Rectal smooth muscle tissue (tissue), 1 donor: ENCODE results near the gene APOC3.
"Not testable (repeated sequence)": the region's sequence is repeated elsewhere in the genome, so short reads cannot be mapped to it uniquely, and the experiment has no call there.

ENCODE experiments used
- H3K27ac ChIP-seq: one replicate; pipeline ENCODE4 v1.7.0; 2013; ENCODE audit warnings: low read depth, low read length, inconsistent platforms
- H3K27me3 ChIP-seq: one replicate; pipeline ENCODE4 v1.7.0; 2013; ENCODE audit warnings: low read length; ENCODE audit not compliant: control insufficient read depth, insufficient read depth
- H3K36me3 ChIP-seq: one replicate; pipeline ENCODE4 v1.7.0; 2013; ENCODE audit warnings: low read length; ENCODE audit not compliant: control insufficient read depth, insufficient read depth
- H3K4me1 ChIP-seq: one replicate; pipeline ENCODE4 v1.7.0; 2013; ENCODE audit warnings: low read length; ENCODE audit not compliant: control insufficient read depth, insufficient read depth
- H3K4me3 ChIP-seq: one replicate; pipeline ENCODE4 v1.7.0; 2013; ENCODE audit warnings: low read length
- H3K9ac ChIP-seq: one replicate; pipeline ENCODE4 v1.7.0; 2013; ENCODE audit warnings: low read length

Gene APOC3

DNA sequence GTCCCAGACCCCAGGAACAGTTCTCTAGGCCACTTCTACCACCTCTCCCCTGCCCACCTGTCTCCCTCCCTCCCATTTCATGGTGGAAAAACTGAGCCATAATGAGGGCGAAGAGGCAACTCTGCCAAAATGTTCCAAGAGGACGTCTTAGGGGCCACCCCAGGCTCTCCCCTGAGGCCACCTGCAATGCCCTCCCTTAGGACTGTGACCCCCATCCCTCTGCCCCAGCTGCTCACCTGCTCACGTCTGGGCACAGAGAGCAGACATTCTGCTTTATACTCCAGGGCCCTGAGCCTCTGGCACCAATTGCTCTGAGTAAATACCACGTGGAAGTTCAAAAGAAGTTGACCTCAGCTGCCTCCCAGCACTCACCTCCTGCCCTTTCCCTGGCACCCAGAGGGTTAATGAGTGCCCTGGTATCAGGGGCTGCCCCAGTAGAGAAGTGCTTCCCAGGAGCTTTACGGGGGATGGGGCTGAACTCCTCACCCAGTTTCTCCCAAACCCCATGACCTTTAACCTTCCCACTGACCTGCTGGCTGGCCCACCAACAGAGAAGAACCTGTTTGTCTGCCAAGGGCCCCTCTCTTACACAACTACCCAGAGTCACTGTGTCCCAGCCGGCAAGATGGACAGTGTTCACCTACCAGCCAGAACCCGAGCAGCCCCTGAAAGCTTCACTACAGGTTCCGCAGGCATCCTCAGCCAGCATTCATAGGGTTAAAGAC lies 37.4 kb upstream of the APOC3 start:
- no peak overlapping the region for H3K9ac ChIP-seq
- no peaks in the 10 kb centered on the region for H3K27me3 ChIP-seq
- no peak overlapping the region for H3K4me3 ChIP-seq
- H3K27ac ChIP-seq: no peak overlapping the region
- H3K36me3 ChIP-seq: no peaks in the 10 kb centered on the region
- H3K4me1 ChIP-seq: peaks cover 3% of the 10 kb centered on the region

DNA sequence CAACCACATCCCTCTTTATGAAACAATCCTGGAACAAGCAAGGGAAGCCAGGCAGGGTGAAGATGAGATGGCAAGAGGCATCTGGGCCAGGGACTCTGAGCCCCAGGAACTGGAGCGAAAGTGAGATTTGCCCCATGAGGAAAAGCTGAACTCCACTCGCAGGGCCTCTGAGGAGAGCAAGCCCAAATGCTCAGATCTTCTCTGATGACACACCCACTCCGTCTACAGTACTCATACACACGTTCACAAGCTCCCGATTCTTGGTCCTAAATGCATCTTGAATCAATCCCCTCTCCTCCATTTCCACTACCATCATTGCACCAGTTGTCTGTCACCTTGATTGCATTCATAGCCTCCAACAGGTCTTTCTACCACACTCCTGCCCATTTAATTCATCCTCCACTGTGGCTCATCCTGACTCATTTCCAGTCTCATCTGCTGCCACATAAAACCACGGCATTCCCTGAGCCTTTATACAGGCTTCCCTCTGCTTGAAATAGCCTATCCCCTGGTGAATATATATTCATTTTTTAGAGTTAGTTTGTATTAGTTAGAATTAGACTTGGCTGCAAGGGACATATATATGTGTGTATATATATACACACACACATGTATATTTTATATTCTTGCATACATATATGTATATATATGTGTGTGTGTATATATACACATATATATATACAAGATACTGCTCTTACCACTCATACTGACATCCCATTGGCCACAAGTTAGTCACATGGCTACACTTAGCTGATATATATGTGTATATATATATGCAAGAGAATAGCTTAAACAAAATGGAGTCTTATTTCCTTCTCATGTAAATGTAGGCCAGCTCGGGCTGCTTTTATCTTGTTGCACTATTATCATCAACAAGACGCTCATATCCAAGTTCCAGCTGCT lies 36.6 kb upstream of the APOC3 start:
- H3K4me3 ChIP-seq: no peak overlapping the region
- no peaks in the 10 kb centered on the region for H3K36me3 ChIP-seq
- H3K27me3 ChIP-seq: no peaks in the 10 kb centered on the region
- no peak overlapping the region for H3K9ac ChIP-seq
- H3K4me1 ChIP-seq: peaks cover 3% of the 10 kb centered on the region
- H3K27ac ChIP-seq: no peak overlapping the region

GRCh38 chr11:116793772-116794097 lies 36.0 kb upstream of the APOC3 start:
- no peak overlapping the region for H3K27ac ChIP-seq
- no peak overlapping the region for H3K4me3 ChIP-seq
- H3K36me3 ChIP-seq: no peaks in the 10 kb centered on the region
- no peaks in the 10 kb centered on the region for H3K27me3 ChIP-seq
- H3K4me1 ChIP-seq: peaks cover 3% of the 10 kb centered on the region
- H3K9ac ChIP-seq: no peak overlapping the region

- H3K27ac ChIP-seq: no peak overlapping the region
Observed at GRCh38 chr11:116794851-116795250, 34.9 kb upstream of the APOC3 start.

DNA sequence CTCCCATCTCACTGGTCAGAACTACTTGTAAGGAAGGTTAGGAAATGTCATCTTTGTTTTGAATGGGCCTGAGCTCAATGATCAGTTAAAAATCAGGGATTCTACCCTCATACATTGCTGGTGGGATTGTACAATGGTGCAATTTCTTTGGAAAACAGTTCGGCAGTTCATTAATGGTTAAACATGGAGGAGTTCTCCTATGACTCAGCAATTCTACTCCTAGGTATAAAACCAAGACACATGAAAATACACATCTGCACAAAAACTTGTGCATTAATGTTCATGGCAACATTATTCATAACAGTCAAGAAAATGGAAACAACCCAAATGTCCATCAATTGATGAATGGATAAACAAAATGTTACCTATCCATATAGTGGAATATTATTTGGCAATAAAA lies 33.2 kb upstream of the APOC3 start:
- no peaks in the 10 kb centered on the region for H3K36me3 ChIP-seq
- H3K9ac ChIP-seq: no peak overlapping the region
- no peak overlapping the region for H3K27ac ChIP-seq
- no peak overlapping the region for H3K4me3 ChIP-seq
- no peaks in the 10 kb centered on the region for H3K27me3 ChIP-seq
- H3K4me1 ChIP-seq: peaks cover under 1% of the 10 kb centered on the region

More at GRCh38 chr11:116794851-116795250, 34.9 kb upstream of the APOC3 start:
- H3K4me1 ChIP-seq: peaks cover 3% of the 10 kb centered on the region
- H3K27me3 ChIP-seq: no peaks in the 10 kb centered on the region
- no peaks in the 10 kb centered on the region for H3K36me3 ChIP-seq
- H3K4me3 ChIP-seq: no peak overlapping the region
- H3K9ac ChIP-seq: no peak overlapping the region

DNA sequence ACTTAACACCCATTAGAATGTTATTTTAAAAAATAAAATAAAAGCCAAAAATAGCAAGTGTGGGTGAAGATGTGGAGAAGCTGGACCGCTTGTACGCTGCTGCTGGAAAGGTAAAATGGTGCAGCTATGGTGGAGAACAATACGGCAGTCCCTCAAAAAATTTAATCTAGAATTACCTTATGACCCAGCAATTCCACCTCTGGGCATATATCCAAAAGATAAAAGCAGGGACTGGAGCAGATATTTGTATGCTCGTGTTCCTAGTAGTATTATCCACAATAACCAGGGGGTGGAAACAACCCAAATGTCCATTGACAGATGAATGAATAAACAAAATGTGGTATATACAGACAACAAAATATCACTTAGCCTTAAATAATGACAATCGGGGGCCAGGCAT lies 31.9 kb upstream of the APOC3 start:
- no peaks in the 10 kb centered on the region for H3K36me3 ChIP-seq
- H3K27me3 ChIP-seq: no peaks in the 10 kb centered on the region
- H3K4me3 ChIP-seq: no peak overlapping the region
- H3K9ac ChIP-seq: no peak overlapping the region
- no peak overlapping the region for H3K27ac ChIP-seq
- no peaks in the 10 kb centered on the region for H3K4me1 ChIP-seq

DNA sequence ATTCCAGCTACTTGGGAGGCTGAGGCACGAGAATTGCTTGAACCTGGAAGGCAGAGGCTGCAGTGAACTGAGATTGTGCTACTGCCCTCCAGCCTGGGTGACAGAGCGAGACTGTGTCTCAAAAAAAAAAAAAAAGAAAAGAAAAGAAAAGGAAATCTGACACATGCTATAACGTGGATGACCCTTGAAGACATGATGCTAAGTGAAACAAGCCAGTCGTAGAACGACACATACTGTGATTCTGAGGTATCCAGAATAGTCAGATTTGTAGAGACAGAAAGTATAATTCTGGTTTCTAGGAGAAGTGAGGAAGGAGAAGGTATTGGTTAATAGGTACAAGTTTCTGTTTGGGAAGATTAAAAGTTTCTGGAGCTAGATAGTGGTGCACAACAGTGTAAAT lies 31.3 kb upstream of the APOC3 start:
- Histone ChIP-seq H3K27ac (no peak overlapping the region), H3K27me3 (no peaks in the 10 kb centered on the region), H3K4me1 (no peaks in the 10 kb centered on the region)

DNA sequence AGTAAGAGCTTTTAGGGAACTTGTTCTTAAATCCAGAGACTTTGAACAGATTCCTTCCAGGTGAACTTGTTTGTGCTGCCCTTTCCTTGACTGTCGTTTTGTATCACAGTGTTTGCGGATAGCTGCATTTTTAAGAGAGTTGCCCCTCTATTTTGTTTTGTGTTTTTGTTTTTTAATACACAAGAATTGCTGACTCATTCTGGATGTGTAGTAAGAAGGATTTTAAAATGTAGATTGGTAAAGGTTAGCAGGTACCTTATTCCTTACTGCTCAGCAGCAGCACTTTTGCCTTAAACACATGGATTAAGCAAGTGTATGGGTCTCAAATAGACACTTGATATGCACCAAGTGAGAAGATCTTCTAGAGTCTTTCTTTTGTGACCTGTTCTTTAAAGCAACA lies 29.1 kb upstream of the APOC3 start:
- H3K27me3 ChIP-seq: no peaks in the 10 kb centered on the region
- no peak overlapping the region for H3K4me3 ChIP-seq
- no peaks in the 10 kb centered on the region for H3K36me3 ChIP-seq
- H3K9ac ChIP-seq: no peak overlapping the region
- no peaks in the 10 kb centered on the region for H3K4me1 ChIP-seq
- no peak overlapping the region for H3K27ac ChIP-seq

More for the DNA sequence above, 31.3 kb upstream of the APOC3 start:
- no peak overlapping the region for H3K4me3 ChIP-seq
- no peak overlapping the region for H3K9ac ChIP-seq
- H3K36me3 ChIP-seq: no peaks in the 10 kb centered on the region

DNA sequence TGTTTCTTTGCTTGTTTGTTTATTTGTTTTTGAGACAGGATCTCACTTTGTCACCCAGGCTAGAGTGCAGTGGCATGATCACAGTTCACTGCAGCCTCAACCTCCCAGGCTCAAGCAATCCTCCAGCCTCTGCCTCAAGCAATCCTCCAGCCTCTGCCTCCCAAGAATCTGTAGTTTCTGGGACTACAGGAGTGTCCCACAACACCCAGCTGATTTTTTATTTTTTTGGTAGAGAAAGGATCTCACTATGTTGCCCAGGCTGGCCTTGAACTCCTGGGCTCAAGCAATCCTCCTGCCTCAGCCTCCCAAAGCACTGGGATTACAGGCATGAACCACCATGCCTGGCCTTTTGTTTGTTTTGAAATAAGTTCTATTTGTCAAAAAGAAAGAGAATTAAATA lies 28.0 kb upstream of the APOC3 start:
- not testable (repeated sequence) for H3K27me3 ChIP-seq, H3K36me3 ChIP-seq, H3K27ac ChIP-seq, H3K4me1 ChIP-seq, H3K9ac ChIP-seq, H3K4me3 ChIP-seq

DNA sequence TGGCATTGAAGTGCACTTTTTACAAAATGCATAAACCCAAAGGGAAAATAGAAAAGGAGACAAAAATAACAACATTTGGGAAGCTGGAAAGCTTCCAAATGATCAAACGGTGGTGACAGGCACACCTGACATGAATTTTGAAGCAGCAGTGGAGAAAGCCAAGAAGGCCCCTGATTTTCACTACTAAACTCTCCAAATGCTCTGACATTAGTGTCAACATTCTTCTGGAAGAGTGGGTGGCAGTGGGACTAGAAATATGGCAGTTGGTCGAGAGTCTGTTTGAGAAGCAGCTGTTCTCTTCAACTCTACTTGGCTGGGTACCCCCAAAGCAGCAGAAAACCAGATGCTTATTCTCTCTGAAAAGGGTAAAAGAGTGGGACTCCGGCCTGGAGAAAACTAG lies 25.7 kb upstream of the APOC3 start:
- Histone ChIP-seq H3K36me3 (no peaks in the 10 kb centered on the region), H3K9ac (no peak overlapping the region), H3K4me3 (no peak overlapping the region), H3K27ac (no peak overlapping the region), H3K27me3 (no peaks in the 10 kb centered on the region), H3K4me1 (no peaks in the 10 kb centered on the region)

- H3K4me3 ChIP-seq: no peak overlapping the region
- H3K9ac ChIP-seq: no peak overlapping the region
- no peaks in the 10 kb centered on the region for H3K4me1 ChIP-seq
- no peaks in the 10 kb centered on the region for H3K27me3 ChIP-seq
- H3K27ac ChIP-seq: no peak overlapping the region
- H3K36me3 ChIP-seq: no peaks in the 10 kb centered on the region
Observed at GRCh38 chr11:116807601-116808261, 22.0 kb upstream of the APOC3 start.

GRCh38 chr11:116808262-116809175 lies 21.2 kb upstream of the APOC3 start:
- Histone ChIP-seq H3K9ac (no peak overlapping the region), H3K36me3 (no peaks in the 10 kb centered on the region), H3K27me3 (no peaks in the 10 kb centered on the region), H3K4me1 (no peaks in the 10 kb centered on the region), H3K4me3 (no peak overlapping the region), H3K27ac (no peak overlapping the region)
